ENCODE results near the gene SDHC. TPM values are rescaled to one million over a fixed set of nuclear protein-coding genes. Genes with fewer than 3 reads are reported as not detected.
"Not testable (repeated sequence)": the region's sequence is repeated elsewhere in the genome, so short reads cannot be mapped to it uniquely, and the experiment has no call there.

SDHC gene
- total RNA-seq, 2 donors from 2014 or later = 38.9 to 95.7 TPM

DNA sequence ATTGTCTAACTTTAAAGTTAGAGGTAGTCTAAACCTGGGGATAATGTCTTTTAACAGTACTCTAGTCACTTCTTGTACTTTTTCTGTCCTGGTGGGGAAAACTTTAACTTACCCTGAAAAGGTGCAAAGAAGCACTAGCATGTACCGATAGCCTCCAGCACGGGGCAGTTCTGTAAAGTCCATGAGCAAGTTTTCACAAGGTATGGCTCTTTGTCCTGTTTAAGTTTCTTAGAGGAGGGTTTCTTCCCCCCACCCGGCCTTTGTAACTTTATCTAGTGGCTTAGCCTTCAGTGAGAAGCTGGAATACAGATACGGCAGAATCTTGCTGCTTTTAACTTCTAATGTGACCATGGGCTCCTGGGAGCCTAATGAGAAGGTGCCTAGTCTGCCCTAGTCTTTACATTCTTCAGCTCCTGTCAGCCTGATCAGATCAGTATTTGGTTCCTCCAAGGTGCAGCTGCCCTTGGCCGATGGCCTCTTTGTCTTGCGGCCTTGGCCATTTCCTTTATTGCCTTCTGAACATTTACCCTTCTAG, 93.3 kb downstream of the SDHC start:
- no peaks in the 10 kb centered on the region for H3K36me3 ChIP-seq
- DNase-seq (ENCODE audit: low spot score) (no peak), ATAC-seq (ENCODE audit: insufficient number of reproducible peaks, low FRiP score, low read depth) (no peak)
- no peaks in the 10 kb centered on the region for H3K4me1 ChIP-seq (ENCODE audit: control insufficient read depth in 1 of 2, low read depth in 2 of 2)
- no peaks in the 10 kb centered on the region for H3K9me3 ChIP-seq
- no peak for TF ChIP-seq CTCF (IDR thresholded peaks at IDR 0.05)
- no peak overlapping the region for H3K27ac ChIP-seq
- no peak overlapping the region for H3K4me3 ChIP-seq
- no peaks in the 10 kb centered on the region for H3K27me3 ChIP-seq (replicated peaks; ENCODE audit: insufficient read depth)

GRCh38 chr1:161408429-161409052, 94.4 kb downstream of the SDHC start:
- no peak overlapping the region for H3K27ac ChIP-seq
- no peak for TF ChIP-seq CTCF (IDR thresholded peaks at IDR 0.05)
- H3K27me3 ChIP-seq (replicated peaks; ENCODE audit: insufficient read depth) = no peaks in the 10 kb centered on the region
- no peaks in the 10 kb centered on the region for H3K36me3 ChIP-seq
- no peaks in the 10 kb centered on the region for H3K9me3 ChIP-seq
- H3K4me3 ChIP-seq = no peak overlapping the region
- no peaks in the 10 kb centered on the region for H3K4me1 ChIP-seq (ENCODE audit: control insufficient read depth in 1 of 2, low read depth in 2 of 2)
- ATAC-seq (ENCODE audit: insufficient number of reproducible peaks, low FRiP score, low read depth) (no peak), DNase-seq (ENCODE audit: low spot score) (no peak)

GRCh38 chr1:161409848-161410635, 95.9 kb downstream of the SDHC start:
- H3K36me3 ChIP-seq; H3K9me3 ChIP-seq; H3K4me1 ChIP-seq (ENCODE audit: control insufficient read depth in 1 of 2, low read depth in 2 of 2); H3K4me3 ChIP-seq; H3K27ac ChIP-seq; H3K27me3 ChIP-seq (replicated peaks; ENCODE audit: insufficient read depth); DNase-seq (ENCODE audit: low spot score); ATAC-seq (ENCODE audit: insufficient number of reproducible peaks, low FRiP score, low read depth): not testable (repeated sequence)

GRCh38 chr1:161410636-161410970, 96.4 kb downstream of the SDHC start:
- not testable (repeated sequence) for ATAC-seq (ENCODE audit: insufficient number of reproducible peaks, low FRiP score, low read depth)

More at GRCh38 chr1:161410636-161410970, 96.4 kb downstream of the SDHC start:
- not testable (repeated sequence) for H3K4me1 ChIP-seq (ENCODE audit: control insufficient read depth in 1 of 2, low read depth in 2 of 2); DNase-seq (ENCODE audit: low spot score); H3K36me3 ChIP-seq; H3K4me3 ChIP-seq; H3K27ac ChIP-seq; H3K9me3 ChIP-seq; H3K27me3 ChIP-seq (replicated peaks; ENCODE audit: insufficient read depth)

Other genes starting within 250 kb of the SDHC start
- gene ARHGAP30, start 244.5 kb upstream of the SDHC start, total RNA-seq = 10 to 100 TPM; 16.4 to 16.9 TPM
- under 1 TPM in 1 of 2 donors, not detected in 1; 0.14 TPM for gene NECTIN4, start 224.8 kb upstream of the SDHC start, total RNA-seq
- 1 to 10 TPM; 7.9 to 8.6 TPM for gene KLHDC9, start 216.0 kb upstream of the SDHC start, total RNA-seq
- 10 to 100 TPM; 22.7 to 92.7 TPM for gene PFDN2, start 196.3 kb upstream of the SDHC start, total RNA-seq
- 10 to 100 TPM; 25.3 to 42.1 TPM for gene NIT1, start 196.3 kb upstream of the SDHC start, total RNA-seq
- 10 to 100 TPM; 30.7 to 34.3 TPM for gene DEDD, start 181.7 kb upstream of the SDHC start, total RNA-seq
- 10 to 100 TPM; 54.2 to 73.9 TPM for gene UFC1, start 160.4 kb upstream of the SDHC start, total RNA-seq
- 10 to 100 TPM; 23.2 to 28.8 TPM for gene USP21, start 154.9 kb upstream of the SDHC start, total RNA-seq
- gene PPOX, start 148.0 kb upstream of the SDHC start, total RNA-seq = 10 to 100 TPM; 18.2 to 33.6 TPM
- 100 to 1,000 TPM in 1 of 2 donors, 10 to 100 TPM in 1; 36.4 to 145 TPM for gene B4GALT3, start 136.9 kb upstream of the SDHC start, total RNA-seq
- 100 to 1,000 TPM in 1 of 2 donors, 10 to 100 TPM in 1; 15.0 to 171 TPM for gene ADAMTS4, start 115.3 kb upstream of the SDHC start, total RNA-seq
- gene NDUFS2, start 112.0 kb upstream of the SDHC start, total RNA-seq = 10 to 100 TPM; 61.5 to 63.5 TPM
- 100 to 1,000 TPM in 1 of 2 donors, 10 to 100 TPM in 1; 82.9 to 101 TPM for gene FCER1G, start 99.1 kb upstream of the SDHC start, total RNA-seq
- not detected for gene APOA2, start 90.8 kb upstream of the SDHC start, total RNA-seq
- gene TOMM40L, start 88.3 kb upstream of the SDHC start, total RNA-seq = 10 to 100 TPM; 12.8 to 13.4 TPM
- not detected for gene NR1I3, start 76.2 kb upstream of the SDHC start, total RNA-seq
- 1 to 10 TPM in 1 of 2 donors, under 1 TPM in 1; 0.68 to 1.8 TPM for gene PCP4L1, start 55.6 kb upstream of the SDHC start, total RNA-seq
- 1 to 10 TPM; 2.7 to 2.8 TPM for gene MPZ, start 4.4 kb upstream of the SDHC start, total RNA-seq
- gene CFAP126, start 53.5 kb downstream of the SDHC start, total RNA-seq = not detected
- 100 to 1,000 TPM; 113 to 169 TPM for gene FCGR2A, start 191.1 kb downstream of the SDHC start, total RNA-seq
- gene HSPA6, start 210.2 kb downstream of the SDHC start, total RNA-seq = 10 to 100 TPM in 1 of 2 donors, 1 to 10 TPM in 1; 7.7 to 11.9 TPM
- 10 to 100 TPM; 41.2 to 46.8 TPM for gene FCGR3A, start 235.4 kb downstream of the SDHC start, total RNA-seq

Measured in thoracic aorta (tissue), 2 donors.